ENCODE measurements around the gene SLC18A3.
A peak's percentile ranks its signal among the peaks of the same experiment; 100 is the strongest.

Gene SLC18A3

GRCh38 chr10:49612513-49613164 lies 2.5 kb downstream of the SLC18A3 start:
- DNase-seq, result peak; percentile 6

GRCh38 chr10:49613165-49613881 lies 3.2 kb downstream of the SLC18A3 start:
- DNase-seq, result peak; percentile 7

- DNase-seq, result no peak
Observed at GRCh38 chr10:49613882-49614241, 3.8 kb downstream of the SLC18A3 start, which contains the start of gene CHAT. Gene CHAT, plus strand, starts transcription at chr10:49614037. Its CDS starts 153 bp downstream, at chr10:49614190.

- DNase-seq, result peak; percentile 10
Observed at GRCh38 chr10:49614242-49615198, 4.4 kb downstream of the SLC18A3 start.

GRCh38 chr10:49615213-49615612 lies 5.1 kb downstream of the SLC18A3 start:
- no peak for DNase-seq

GRCh38 chr10:49615721-49616120 lies 5.6 kb downstream of the SLC18A3 start:
- no peak for DNase-seq

- DNase-seq, result no peak
Observed at GRCh38 chr10:49616421-49617101, 6.5 kb downstream of the SLC18A3 start.

- no peak for DNase-seq
Observed at GRCh38 chr10:49617121-49618020, 7.3 kb downstream of the SLC18A3 start.

GRCh38 chr10:49618821-49619220 lies 8.7 kb downstream of the SLC18A3 start:
- DNase-seq, result no peak

GRCh38 chr10:49619613-49620012 lies 9.5 kb downstream of the SLC18A3 start:
- no peak for DNase-seq

GRCh38 chr10:49620286-49620810 lies 10.2 kb downstream of the SLC18A3 start:
- DNase-seq, result no peak

- DNase-seq, result no peak
Observed at GRCh38 chr10:49620841-49621378, 10.8 kb downstream of the SLC18A3 start.

GRCh38 chr10:49621561-49621960 lies 11.5 kb downstream of the SLC18A3 start:
- DNase-seq, result no peak

GRCh38 chr10:49622426-49623425 lies 12.6 kb downstream of the SLC18A3 start:
- DNase-seq, result no peak

- no peak for DNase-seq
Observed at GRCh38 chr10:49624629-49625028, 14.5 kb downstream of the SLC18A3 start.

- no peak for DNase-seq
Observed at GRCh38 chr10:49625411-49625810, 15.3 kb downstream of the SLC18A3 start.

GRCh38 chr10:49627038-49627437 lies 16.9 kb downstream of the SLC18A3 start:
- DNase-seq, result no peak

- no peak for DNase-seq
Observed at GRCh38 chr10:49627644-49628247, 17.6 kb downstream of the SLC18A3 start.

- no peak for DNase-seq
Observed at GRCh38 chr10:49628599-49628998, 18.5 kb downstream of the SLC18A3 start.

Measured in CD4-positive, alpha-beta T cell treated with Interleukin-15 for 1 hour (primary cell).